GM12878 (cell line): ENCODE results near the gene NEO1. TPM values are rescaled to one million over a fixed set of nuclear protein-coding genes. Genes with fewer than 3 reads are reported as not detected.

Experiments
- ATAC-seq: fragments of 200-7000 bp; cut with Tn5 transposase; 3 replicates; pipeline ENCODE4 v1.9.1; 2020; ENCODE audit warnings: mild to moderate bottlenecking, moderate library complexity
- BruUV-seq: library from RNA; stranded (reverse); fragments of 400-500 nt; replicated peaks from 2 replicates; lab custom pipeline; 2021; lab: Mats Ljungman, UMichigan
- CTCF ChIA-PET: fragments of 300-600 bp; sonication (Branson Sonifier 250); formaldehyde crosslinking; extraction: SDS; loops from one replicate; lab custom pipeline; 2021; ENCODE audit warnings: inconsistent platforms; lab: Yijun Ruan, JAX
- POLR2A ChIA-PET: fragments of 350-600 bp; formaldehyde crosslinking; extraction: SDS; loops from one replicate; lab custom pipeline; 2021; ENCODE audit warnings: inconsistent platforms; lab: Charles Lee
- RAD21 ChIA-PET: fragments of 300-600 bp; sonication (Branson Sonifier 250); formaldehyde crosslinking; loops from one replicate; lab custom pipeline; 2023; ENCODE audit warnings: antibody characterized with exemption; ENCODE audit not compliant: unreplicated experiment; lab: Charles Lee
- SMC1A ChIA-PET: fragments of 300-600 bp; sonication (Branson Sonifier 250); formaldehyde crosslinking; loops from one replicate; lab custom pipeline; 2023; ENCODE audit not compliant: unreplicated experiment, uncharacterized antibody; lab: Charles Lee
- DNase-seq: peaks from one replicate; pipeline ENCODE4 v3.0.0-alpha.2; 2011; ENCODE audit warnings: low read depth, low spot score
- FAIRE-seq: peaks from 3 replicates; lab custom pipeline; 2011; peaks lifted over from hg19 to GRCh38; lab: Jason Lieb, UNC
- H2AFZ ChIP-seq: 2 replicates; pipeline ENCODE4 v1.6.0; 2011; ENCODE audit warnings: low read depth, low read length, control low read depth; ENCODE audit not compliant: control insufficient read depth
- H3K27ac ChIP-seq: 2 replicates; pipeline ENCODE4 v1.5.1; 2011; ENCODE audit warnings: control low read depth; ENCODE audit not compliant: control insufficient read depth, insufficient read depth
- H3K27me3 ChIP-seq, 2 experiments: replicated peaks in 1 of 2; 2 replicates each; pipeline versions ENCODE4 v1.6.0 to v1.6.1; 2011; ENCODE audit warnings: low read length in 1 of 2; ENCODE audit not compliant: control insufficient read depth in 2 of 2, insufficient read depth in 2 of 2
- H3K36me3 ChIP-seq, 2 experiments: 2 replicates each; pipeline ENCODE4 v1.5.1; 2011; ENCODE audit warnings: low read length in 1 of 2; ENCODE audit not compliant: control insufficient read depth in 2 of 2, insufficient read depth in 2 of 2
- H3K4me1 ChIP-seq: 2 replicates; pipeline ENCODE4 v1.6.1; 2011; ENCODE audit warnings: mild to moderate bottlenecking, low read length, moderate library complexity, mixed read lengths; ENCODE audit not compliant: control insufficient read depth, insufficient read depth
- H3K4me2 ChIP-seq: 2 replicates; pipeline ENCODE4 v1.6.0; 2011; ENCODE audit warnings: control low read depth; ENCODE audit not compliant: control insufficient read depth, insufficient read depth
- H3K4me3 ChIP-seq: fragments of 200-600 bp; sonication (generic); 2 replicates; pipeline ENCODE4 v1.5.1; 2016
- H3K79me2 ChIP-seq: 2 replicates; pipeline ENCODE4 v1.6.0; 2011; ENCODE audit warnings: low read length; ENCODE audit not compliant: control insufficient read depth, insufficient read depth
- H3K9ac ChIP-seq: 2 replicates; pipeline ENCODE4 v1.8.0; 2011; ENCODE audit warnings: low read length, control low read depth, mixed read lengths; ENCODE audit not compliant: control insufficient read depth, insufficient read depth
- H3K9me3 ChIP-seq: replicated peaks from 3 replicates; pipeline ENCODE4 v1.5.1; 2011; ENCODE audit warnings: mild to moderate bottlenecking, low read length; ENCODE audit not compliant: control insufficient read depth, insufficient read depth
- H4K20me1 ChIP-seq: 2 replicates; pipeline ENCODE4 v1.6.0; 2011; ENCODE audit not compliant: control insufficient read depth, insufficient read depth
- BHLHE40 ChIP-seq, 2 experiments: fragments of 450-650 bp in 1 of 2; IDR thresholded peaks; 2 replicates each; pipeline ENCODE4 v1.6.1; 2011 to 2017; ENCODE audit warnings: low read depth in 2 of 2, borderline replicate concordance in 1 of 2, improper control_type of control experiment in 1 of 2, low read length in 1 of 2, mild to moderate bottlenecking in 1 of 2
- HDAC2 ChIP-seq: fragments of 200-600 bp; sonication (generic); IDR thresholded peaks from 2 replicates; pipeline ENCODE4 v1.6.1; 2017
- NFYB ChIP-seq: IDR thresholded peaks from 2 replicates; pipeline ENCODE4 v1.6.1; 2011; ENCODE audit warnings: low read depth, mild to moderate bottlenecking, low read length, improper control_type of control experiment, moderate library complexity; ENCODE audit not compliant: insufficient read depth
- NR2C2 ChIP-seq: IDR thresholded peaks from 2 replicates; pipeline ENCODE4 v1.6.1; 2011; ENCODE audit warnings: borderline replicate concordance, low read depth; ENCODE audit not compliant: control insufficient read depth, insufficient read length
- RAD51 ChIP-seq: fragments of 450-650 bp; IDR thresholded peaks from 2 replicates; pipeline ENCODE4 v1.6.1; 2016; ENCODE audit warnings: moderate library complexity, mild to moderate bottlenecking, inconsistent platforms
- RCOR1 ChIP-seq: conservative IDR thresholded peaks from 2 replicates; pipeline ENCODE4 v1.6.1; 2012; ENCODE audit warnings: low read depth, low read length, improper control_type of control experiment
- ZNF207 ChIP-seq: fragments of 450-650 bp; IDR thresholded peaks from 2 replicates; pipeline ENCODE4 v1.6.1; 2014; ENCODE audit warnings: antibody characterized with exemption, mild to moderate bottlenecking, borderline replicate concordance
- ZNF622 ChIP-seq: fragments of 450-650 bp; IDR thresholded peaks from 2 replicates; pipeline ENCODE4 v1.6.1; 2017; ENCODE audit warnings: mild to moderate bottlenecking, inconsistent platforms
- WGBS: methylation state at CpG from one replicate; pipeline ENCODE4 v1.1.6; 2016; ENCODE audit warnings: low lambda C conversion rate; ENCODE audit not compliant: insufficient replicate concordance, insufficient coverage; ENCODE audit errors: missing lambda C conversion rate; 5-methylcytosine and 5-hydroxymethylcytosine counted together
- in situ Hi-C: fragments of 300-500 bp; cut with MboI; formaldehyde crosslinking; loops from 9 replicates; pipeline ENCODE4 v1.14.3; 2018; ENCODE audit warnings: mixed read lengths
- intact Hi-C: fragments of 100-400 bp; cut with micrococcal nuclease; formaldehyde crosslinking; loops from one replicate; pipeline ENCODE4 v1.14.2; 2022; ENCODE audit not compliant: unreplicated experiment
- polyA plus RNA-seq, 11 experiments: library from polyadenylated mRNA; depleted of rRNA in 4 of 11; unstranded in 6 of 11; stranded (reverse) in 5 of 11; fragments of >200 nt; fragmentation: Nextera tagmentation in 4 of 11; fragmentation: Illumina TruSeq in 1 of 11; extraction: Ambion mirVana in 4 of 11; extraction: Trizol in 1 of 11; gene quantifications; 1 replicate in 1 of 11; 2 replicates in 10 of 11; pipeline versions ENCODE4 v1.2.1 to v1.2.3, GENCODE V29; 2011 to 2016; ENCODE audit warnings: inconsistent platforms in 2 of 11, missing spikeins in 2 of 11, low read depth in 1 of 11
- total RNA-seq, 4 experiments: library from RNA; depleted of rRNA in 3 of 4; stranded (reverse); fragments of >200 nt in 3 of 4; fragmentation: Illumina TruSeq in 1 of 4; extraction: Trizol in 1 of 4; gene quantifications; 2 replicates each; pipeline versions ENCODE4 v1.2.1 to v1.2.3, GENCODE V29; 2013 to 2021
- TF ChIP-seq, protein P1 (sequence below): fragments of 450-650 bp; IDR thresholded peaks from 2 replicates; pipeline ENCODE4 v1.6.1; 2017; ENCODE audit warnings: low read depth, mild to moderate bottlenecking, moderate library complexity
- TF ChIP-seq, protein P2 (sequence below): IDR thresholded peaks from 2 replicates; pipeline ENCODE4 v1.6.1; 2012; ENCODE audit warnings: low read length, inconsistent platforms
- TF ChIP-seq, protein P3 (sequence below): IDR thresholded peaks from 2 replicates; pipeline ENCODE4 v1.6.1; 2012; ENCODE audit warnings: mild to moderate bottlenecking, low read depth, low read length
- TF ChIP-seq, protein P4 (sequence below): fragments of 450-650 bp; IDR thresholded peaks from 2 replicates; pipeline ENCODE4 v1.6.1; 2017; ENCODE audit warnings: mild to moderate bottlenecking, moderate library complexity

The NEO1 gene
- total and polyA plus RNA-seq, 10 of the 15 experiments (the other 5 are each of a cell fraction or from before 2014, with no cell fraction given) = 0.03 to 2.0 (median 0.32) TPM

DNA sequence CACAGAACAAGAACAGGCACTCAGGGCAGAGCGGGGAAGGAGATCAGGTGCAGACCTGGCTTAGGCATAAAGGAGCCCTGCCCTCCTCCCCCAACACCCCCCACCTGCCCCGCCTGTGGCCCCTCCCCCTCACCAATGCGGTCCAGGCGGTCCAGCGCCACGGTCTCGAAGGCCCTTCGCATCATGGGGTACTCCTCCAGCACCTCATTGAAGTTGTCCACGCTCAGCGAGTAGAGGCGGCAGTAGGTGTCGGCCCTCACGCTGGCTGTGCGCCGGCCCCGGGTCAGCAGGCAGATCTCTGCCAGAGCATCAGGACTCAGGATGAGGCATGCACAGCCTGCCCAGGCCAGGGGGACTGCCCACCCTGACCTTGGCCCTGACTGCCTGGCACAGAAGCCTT lies 271.7 kb downstream of the NEO1 start:
- H3K36me3 ChIP-seq = no peaks in the 10 kb centered on the region
- H2AFZ ChIP-seq = no peak overlapping the region
- H3K27me3 ChIP-seq = no peaks in the 10 kb centered on the region
- ChIA-PET SMC1A (no interaction called here), POLR2A (no interaction called here), RAD21 (no interaction called here), CTCF (no interaction called here)
- no peaks in the 10 kb centered on the region for H4K20me1 ChIP-seq
- no peak overlapping the region for H3K4me3 ChIP-seq
- peaks cover 4% of the 10 kb centered on the region; the same call in 1 of the 2 replicates for H3K4me1 ChIP-seq
- no peak overlapping the region for H3K27ac ChIP-seq
- H3K9me3 ChIP-seq = no peaks in the 10 kb centered on the region
- no peak for DNase-seq
- H3K9ac ChIP-seq = no peak overlapping the region
- WGBS = 90% methylated on average over 14 of the region's 16 CpGs
- in situ Hi-C loops (no loop called here), intact Hi-C loops (no loop called here)
- no peak for ATAC-seq
- no peak overlapping the region for H3K4me2 ChIP-seq
- BruUV-seq = no TSS peak
- TF ChIP-seq, protein P1, sequence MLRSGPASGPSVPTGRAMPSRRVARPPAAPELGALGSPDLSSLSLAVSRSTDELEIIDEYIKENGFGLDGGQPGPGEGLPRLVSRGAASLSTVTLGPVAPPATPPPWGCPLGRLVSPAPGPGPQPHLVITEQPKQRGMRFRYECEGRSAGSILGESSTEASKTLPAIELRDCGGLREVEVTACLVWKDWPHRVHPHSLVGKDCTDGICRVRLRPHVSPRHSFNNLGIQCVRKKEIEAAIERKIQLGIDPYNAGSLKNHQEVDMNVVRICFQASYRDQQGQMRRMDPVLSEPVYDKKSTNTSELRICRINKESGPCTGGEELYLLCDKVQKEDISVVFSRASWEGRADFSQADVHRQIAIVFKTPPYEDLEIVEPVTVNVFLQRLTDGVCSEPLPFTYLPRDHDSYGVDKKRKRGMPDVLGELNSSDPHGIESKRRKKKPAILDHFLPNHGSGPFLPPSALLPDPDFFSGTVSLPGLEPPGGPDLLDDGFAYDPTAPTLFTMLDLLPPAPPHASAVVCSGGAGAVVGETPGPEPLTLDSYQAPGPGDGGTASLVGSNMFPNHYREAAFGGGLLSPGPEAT = no peak
- TF ChIP-seq, protein P2, sequence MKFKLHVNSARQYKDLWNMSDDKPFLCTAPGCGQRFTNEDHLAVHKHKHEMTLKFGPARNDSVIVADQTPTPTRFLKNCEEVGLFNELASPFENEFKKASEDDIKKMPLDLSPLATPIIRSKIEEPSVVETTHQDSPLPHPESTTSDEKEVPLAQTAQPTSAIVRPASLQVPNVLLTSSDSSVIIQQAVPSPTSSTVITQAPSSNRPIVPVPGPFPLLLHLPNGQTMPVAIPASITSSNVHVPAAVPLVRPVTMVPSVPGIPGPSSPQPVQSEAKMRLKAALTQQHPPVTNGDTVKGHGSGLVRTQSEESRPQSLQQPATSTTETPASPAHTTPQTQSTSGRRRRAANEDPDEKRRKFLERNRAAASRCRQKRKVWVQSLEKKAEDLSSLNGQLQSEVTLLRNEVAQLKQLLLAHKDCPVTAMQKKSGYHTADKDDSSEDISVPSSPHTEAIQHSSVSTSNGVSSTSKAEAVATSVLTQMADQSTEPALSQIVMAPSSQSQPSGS = no peak
- no peak for TF ChIP-seq ZNF622
- TF ChIP-seq RCOR1 = no peak
- no peak for TF ChIP-seq BHLHE40 (IDR thresholded peaks at IDR 0.05; ENCODE audit: borderline replicate concordance in 1 of 2, low read depth in 2 of 2, low read length in 1 of 2)
- TF ChIP-seq, protein P3, sequence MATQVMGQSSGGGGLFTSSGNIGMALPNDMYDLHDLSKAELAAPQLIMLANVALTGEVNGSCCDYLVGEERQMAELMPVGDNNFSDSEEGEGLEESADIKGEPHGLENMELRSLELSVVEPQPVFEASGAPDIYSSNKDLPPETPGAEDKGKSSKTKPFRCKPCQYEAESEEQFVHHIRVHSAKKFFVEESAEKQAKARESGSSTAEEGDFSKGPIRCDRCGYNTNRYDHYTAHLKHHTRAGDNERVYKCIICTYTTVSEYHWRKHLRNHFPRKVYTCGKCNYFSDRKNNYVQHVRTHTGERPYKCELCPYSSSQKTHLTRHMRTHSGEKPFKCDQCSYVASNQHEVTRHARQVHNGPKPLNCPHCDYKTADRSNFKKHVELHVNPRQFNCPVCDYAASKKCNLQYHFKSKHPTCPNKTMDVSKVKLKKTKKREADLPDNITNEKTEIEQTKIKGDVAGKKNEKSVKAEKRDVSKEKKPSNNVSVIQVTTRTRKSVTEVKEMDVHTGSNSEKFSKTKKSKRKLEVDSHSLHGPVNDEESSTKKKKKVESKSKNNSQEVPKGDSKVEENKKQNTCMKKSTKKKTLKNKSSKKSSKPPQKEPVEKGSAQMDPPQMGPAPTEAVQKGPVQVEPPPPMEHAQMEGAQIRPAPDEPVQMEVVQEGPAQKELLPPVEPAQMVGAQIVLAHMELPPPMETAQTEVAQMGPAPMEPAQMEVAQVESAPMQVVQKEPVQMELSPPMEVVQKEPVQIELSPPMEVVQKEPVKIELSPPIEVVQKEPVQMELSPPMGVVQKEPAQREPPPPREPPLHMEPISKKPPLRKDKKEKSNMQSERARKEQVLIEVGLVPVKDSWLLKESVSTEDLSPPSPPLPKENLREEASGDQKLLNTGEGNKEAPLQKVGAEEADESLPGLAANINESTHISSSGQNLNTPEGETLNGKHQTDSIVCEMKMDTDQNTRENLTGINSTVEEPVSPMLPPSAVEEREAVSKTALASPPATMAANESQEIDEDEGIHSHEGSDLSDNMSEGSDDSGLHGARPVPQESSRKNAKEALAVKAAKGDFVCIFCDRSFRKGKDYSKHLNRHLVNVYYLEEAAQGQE = no peak
- TF ChIP-seq NR2C2 = no peak
- no peak for TF ChIP-seq ZNF207
- TF ChIP-seq HDAC2 = no peak
- TF ChIP-seq RAD51 = no peak
- no peak for TF ChIP-seq NFYB
- TF ChIP-seq, protein P4, sequence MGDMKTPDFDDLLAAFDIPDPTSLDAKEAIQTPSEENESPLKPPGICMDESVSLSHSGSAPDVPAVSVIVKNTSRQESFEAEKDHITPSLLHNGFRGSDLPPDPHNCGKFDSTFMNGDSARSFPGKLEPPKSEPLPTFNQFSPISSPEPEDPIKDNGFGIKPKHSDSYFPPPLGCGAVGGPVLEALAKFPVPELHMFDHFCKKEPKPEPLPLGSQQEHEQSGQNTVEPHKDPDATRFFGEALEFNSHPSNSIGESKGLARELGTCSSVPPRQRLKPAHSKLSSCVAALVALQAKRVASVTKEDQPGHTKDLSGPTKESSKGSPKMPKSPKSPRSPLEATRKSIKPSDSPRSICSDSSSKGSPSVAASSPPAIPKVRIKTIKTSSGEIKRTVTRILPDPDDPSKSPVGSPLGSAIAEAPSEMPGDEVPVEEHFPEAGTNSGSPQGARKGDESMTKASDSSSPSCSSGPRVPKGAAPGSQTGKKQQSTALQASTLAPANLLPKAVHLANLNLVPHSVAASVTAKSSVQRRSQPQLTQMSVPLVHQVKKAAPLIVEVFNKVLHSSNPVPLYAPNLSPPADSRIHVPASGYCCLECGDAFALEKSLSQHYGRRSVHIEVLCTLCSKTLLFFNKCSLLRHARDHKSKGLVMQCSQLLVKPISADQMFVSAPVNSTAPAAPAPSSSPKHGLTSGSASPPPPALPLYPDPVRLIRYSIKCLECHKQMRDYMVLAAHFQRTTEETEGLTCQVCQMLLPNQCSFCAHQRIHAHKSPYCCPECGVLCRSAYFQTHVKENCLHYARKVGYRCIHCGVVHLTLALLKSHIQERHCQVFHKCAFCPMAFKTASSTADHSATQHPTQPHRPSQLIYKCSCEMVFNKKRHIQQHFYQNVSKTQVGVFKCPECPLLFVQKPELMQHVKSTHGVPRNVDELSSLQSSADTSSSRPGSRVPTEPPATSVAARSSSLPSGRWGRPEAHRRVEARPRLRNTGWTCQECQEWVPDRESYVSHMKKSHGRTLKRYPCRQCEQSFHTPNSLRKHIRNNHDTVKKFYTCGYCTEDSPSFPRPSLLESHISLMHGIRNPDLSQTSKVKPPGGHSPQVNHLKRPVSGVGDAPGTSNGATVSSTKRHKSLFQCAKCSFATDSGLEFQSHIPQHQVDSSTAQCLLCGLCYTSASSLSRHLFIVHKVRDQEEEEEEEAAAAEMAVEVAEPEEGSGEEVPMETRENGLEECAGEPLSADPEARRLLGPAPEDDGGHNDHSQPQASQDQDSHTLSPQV = no peak
- no peaks in the 10 kb centered on the region for H3K79me2 ChIP-seq
- no peak for FAIRE-seq
